Neuronal stem cell (in vitro differentiated cells): Measurements from ENCODE around the gene CATSPER3.

ENCODE experiments used
- DNase-seq: peaks from one replicate; pipeline ENCODE4 v3.0.0-alpha.2; 2013; ENCODE audit warnings: low spot score
- H2AFZ ChIP-seq: one replicate; pipeline ENCODE4 v1.6.1; 2013; ENCODE audit warnings: mild to moderate bottlenecking, low read length, inconsistent platforms
- H2AK5ac ChIP-seq: 2 replicates; pipeline ENCODE4 v1.6.1; 2013; ENCODE audit warnings: low read depth, mild to moderate bottlenecking, inconsistent platforms, low read length, moderate library complexity, mixed read lengths
- H2BK120ac ChIP-seq: 2 replicates; pipeline ENCODE4 v1.6.1; 2013; ENCODE audit warnings: low read depth, mild to moderate bottlenecking, inconsistent platforms, low read length, moderate library complexity, mixed read lengths
- H2BK12ac ChIP-seq: one replicate; pipeline ENCODE4 v1.6.1; 2013; ENCODE audit warnings: low read length, inconsistent platforms
- H2BK15ac ChIP-seq: 2 replicates; pipeline ENCODE4 v1.6.1; 2013; ENCODE audit warnings: mild to moderate bottlenecking, low read length, inconsistent platforms, mixed read lengths
- H2BK5ac ChIP-seq: one replicate; pipeline ENCODE4 v1.6.1; 2013; ENCODE audit warnings: inconsistent platforms, mild to moderate bottlenecking, low read length, moderate library complexity
- H3K14ac ChIP-seq: one replicate; pipeline ENCODE4 v1.6.1; 2013; ENCODE audit warnings: low read length, inconsistent platforms
- H3K18ac ChIP-seq: 2 replicates; pipeline ENCODE4 v1.6.1; 2013; ENCODE audit warnings: low read length, inconsistent platforms
- H3K23ac ChIP-seq: 2 replicates; pipeline ENCODE4 v1.6.1; 2013; ENCODE audit warnings: low read depth, mild to moderate bottlenecking, mixed read lengths, low read length, inconsistent platforms; ENCODE audit not compliant: poor library complexity
- H3K27ac ChIP-seq: replicated peaks from 3 replicates; pipeline ENCODE4 v1.5.1; 2013; ENCODE audit warnings: low read length, inconsistent platforms
- H3K27me3 ChIP-seq, 3 experiments: 2 replicates each; pipeline ENCODE4 v1.6.1; 2013; ENCODE audit warnings: low read length in 3 of 3, mild to moderate bottlenecking in 2 of 3, inconsistent platforms in 1 of 3, low read depth in 1 of 3, mixed read lengths in 1 of 3, moderate library complexity in 1 of 3; ENCODE audit not compliant: control insufficient read depth in 3 of 3, insufficient read depth in 3 of 3
- H3K36me3 ChIP-seq, 2 donors: replicated peaks in 1 of 2; 2 replicates each; pipeline ENCODE4 v1.6.1; 2013; ENCODE audit warnings: low read length in 2 of 2; ENCODE audit not compliant: control insufficient read depth in 2 of 2, insufficient read depth in 2 of 2
- H3K4ac ChIP-seq: 2 replicates; pipeline ENCODE4 v1.6.1; 2013; ENCODE audit warnings: inconsistent platforms, mild to moderate bottlenecking, low read length, moderate library complexity
- H3K4me1 ChIP-seq, 2 donors: 1 replicate in 1 of 2; 2 replicates in 1 of 2; pipeline ENCODE4 v1.6.1; 2013; ENCODE audit warnings: low read length in 2 of 2, low read depth in 1 of 2; ENCODE audit not compliant: control insufficient read depth in 2 of 2, insufficient read depth in 1 of 2
- H3K4me2 ChIP-seq: one replicate; pipeline ENCODE4 v1.6.1; 2013; ENCODE audit warnings: mild to moderate bottlenecking, low read length, inconsistent platforms; ENCODE audit not compliant: insufficient read depth, poor library complexity, severe bottlenecking
- H3K4me3 ChIP-seq, 2 donors: 2 replicates each; pipeline ENCODE4 v1.5.1; 2013; ENCODE audit warnings: low read length in 2 of 2, mild to moderate bottlenecking in 2 of 2, inconsistent platforms in 1 of 2, moderate library complexity in 1 of 2
- H3K79me1 ChIP-seq: one replicate; pipeline ENCODE4 v1.6.1; 2013; ENCODE audit warnings: low read depth, mild to moderate bottlenecking, inconsistent platforms, low read length, moderate library complexity
- H3K9ac ChIP-seq: one replicate; pipeline ENCODE4 v1.6.1; 2013; ENCODE audit warnings: mild to moderate bottlenecking, low read depth, low read length, inconsistent platforms; ENCODE audit not compliant: poor library complexity
- H3K9me3 ChIP-seq, 2 donors: replicated peaks in 1 of 2; 2 replicates each; pipeline versions ENCODE3 to v1.6.1; 2013; ENCODE audit warnings: low read length in 2 of 2, mild to moderate bottlenecking in 2 of 2, inconsistent platforms in 1 of 2, low read depth in 1 of 2, mixed read lengths in 1 of 2, moderate library complexity in 1 of 2; ENCODE audit not compliant: control insufficient read depth in 2 of 2, insufficient read depth in 1 of 2
- H4K8ac ChIP-seq: one replicate; pipeline ENCODE4 v1.6.1; 2013; ENCODE audit warnings: low read depth, mild to moderate bottlenecking, inconsistent platforms, low read length, moderate library complexity
- H4K91ac ChIP-seq: one replicate; pipeline ENCODE4 v1.6.1; 2013; ENCODE audit warnings: low read length, low read depth, mild to moderate bottlenecking, inconsistent platforms; ENCODE audit not compliant: poor library complexity
- WGBS, 2 donors: extraction: QIAGEN DNeasy Blood & Tissue Kit; methylation state at CpG; one replicate each; pipeline ENCODE4 v1.1.7; 2013; ENCODE audit warnings: missing lambda C conversion rate in 2 of 2, mixed read lengths in 1 of 2; ENCODE audit not compliant: insufficient read length in 2 of 2, insufficient replicate concordance in 1 of 2; ENCODE audit errors: extremely low coverage in 2 of 2; 5-methylcytosine and 5-hydroxymethylcytosine counted together

Gene CATSPER3

GRCh38 chr5:134948911-134949310 is 18.8 kb upstream of the CATSPER3 start:
- Histone ChIP-seq H3K4me2 (no peak overlapping the region), H3K14ac (no peak overlapping the region), H2BK12ac (no peak overlapping the region), H2BK120ac (no peak overlapping the region), H3K27me3 (no peaks in the 10 kb centered on the region), H4K8ac (no peak overlapping the region), H2AK5ac (no peak overlapping the region), H3K18ac (no peak overlapping the region), H3K9me3 (peaks cover 0 to 1% of the 10 kb centered on the region in 2 donors), H2BK15ac (no peak overlapping the region), H3K9ac (no peak overlapping the region), H3K4me1 (no peaks in the 10 kb centered on the region), H3K4ac (no peak overlapping the region), H2BK5ac (no peak overlapping the region), H3K27ac (no peak overlapping the region), H3K4me3 (no peak overlapping the region), H3K23ac (no peak overlapping the region), H3K79me1 (no peaks in the 10 kb centered on the region), H4K91ac (no peak overlapping the region), H2AFZ (no peak overlapping the region), H3K36me3 (no peaks in the 10 kb centered on the region)
- DNase-seq, result no peak
- WGBS, 2 donors, result no CpG with 5 or more reads among the region's 5 CpGs

- Histone ChIP-seq H3K4me1 (no peaks in the 10 kb centered on the region), H3K9me3 (peaks cover 0 to 5% of the 10 kb centered on the region in 2 donors), H3K18ac (no peak overlapping the region), H4K8ac (no peak overlapping the region), H3K27ac (no peak overlapping the region), H3K36me3 (no peaks in the 10 kb centered on the region), H2BK5ac (no peak overlapping the region), H3K4ac (no peak overlapping the region), H3K14ac (no peak overlapping the region), H2BK15ac (no peak overlapping the region), H4K91ac (no peak overlapping the region), H3K27me3 (no peaks in the 10 kb centered on the region), H3K4me2 (no peak overlapping the region), H3K79me1 (no peaks in the 10 kb centered on the region), H3K23ac (no peak overlapping the region), H2BK12ac (no peak overlapping the region), H2BK120ac (no peak overlapping the region), H3K9ac (no peak overlapping the region), H2AK5ac (no peak overlapping the region), H2AFZ (no peak overlapping the region), H3K4me3 (no peak overlapping the region)
- WGBS, 2 donors, result no CpG with 5 or more reads among the region's 5 CpGs
- no peak for DNase-seq
Observed at GRCh38 chr5:134949316-134949715, 18.4 kb upstream of the CATSPER3 start.

- Histone ChIP-seq H3K27ac (no peak overlapping the region), H3K4me2 (no peak overlapping the region), H3K4me3 (no peak overlapping the region), H3K4me1 (peaks cover 4% of the 10 kb centered on the region in 2 donors), H2BK12ac (no peak overlapping the region), H2BK5ac (no peak overlapping the region), H3K9ac (peak overlapping the region; percentile 30), H3K79me1 (no peaks in the 10 kb centered on the region), H3K9me3 (peaks cover 2 to 11% of the 10 kb centered on the region in 2 donors), H2AFZ (no peak overlapping the region), H2AK5ac (no peak overlapping the region), H4K91ac (no peak overlapping the region), H2BK15ac (no peak overlapping the region), H2BK120ac (no peak overlapping the region), H3K36me3 (peaks cover 0 to 22% of the 10 kb centered on the region in 2 donors), H3K14ac (no peak overlapping the region), H3K27me3 (no peaks in the 10 kb centered on the region), H3K23ac (peak overlapping the region; percentile 75), H3K4ac (no peak overlapping the region), H4K8ac (no peak overlapping the region), H3K18ac (no peak overlapping the region)
- WGBS, 2 donors, result no CpG with 5 or more reads among the region's 4 CpGs
- no peak for DNase-seq
Observed at GRCh38 chr5:134957920-134958608, 9.6 kb upstream of the CATSPER3 start.

- Histone ChIP-seq H4K91ac (no peak overlapping the region), H3K18ac (no peak overlapping the region), H3K4ac (no peak overlapping the region), H3K4me1 (peaks cover 4% of the 10 kb centered on the region in 2 donors), H3K79me1 (no peaks in the 10 kb centered on the region), H4K8ac (no peak overlapping the region), H3K23ac (no peak overlapping the region), H2AFZ (no peak overlapping the region), H3K14ac (no peak overlapping the region), H3K4me3 (no peak overlapping the region), H3K9me3 (peaks cover 2 to 11% of the 10 kb centered on the region in 2 donors), H3K4me2 (no peak overlapping the region), H3K27me3 (no peaks in the 10 kb centered on the region), H3K9ac (no peak overlapping the region), H2BK5ac (no peak overlapping the region), H2AK5ac (no peak overlapping the region), H2BK12ac (no peak overlapping the region), H2BK15ac (no peak overlapping the region), H2BK120ac (no peak overlapping the region), H3K36me3 (peaks cover 0 to 22% of the 10 kb centered on the region in 2 donors), H3K27ac (no peak overlapping the region)
- no CpG with 5 or more reads among the region's 3 CpGs for WGBS, 2 donors
- DNase-seq, result peak; percentile 12
Observed at GRCh38 chr5:134958755-134959154, 9.0 kb upstream of the CATSPER3 start.
